Tibial nerve (tissue), 4 donors: Measurements from ENCODE around the gene CTAGE9. TPM values are rescaled to one million over a fixed set of nuclear protein-coding genes. Genes with fewer than 3 reads are reported as not detected.

ENCODE experiments used
- DNase-seq, 2 donors: peaks; one replicate each; pipeline ENCODE4 v3.0.0-alpha.2; 2019; ENCODE audit warnings: low spot score in 2 of 2
- H3K27ac ChIP-seq, 4 donors: fragments of 200-600 bp; sonication (generic) in 3 of 4; one replicate each; pipeline ENCODE4 v1.5.1; 2017 to 2019; ENCODE audit warnings: mild to moderate bottlenecking in 1 of 4
- H3K27me3 ChIP-seq, 2 donors: fragments of 200-600 bp; sonication (generic) in 1 of 2; one replicate each; pipeline versions ENCODE4 v1.5.1 to v1.6.0; 2017 to 2019
- H3K36me3 ChIP-seq, 3 donors: fragments of 200-600 bp; sonication (generic); one replicate each; pipeline ENCODE4 v1.5.1; 2018 to 2019
- H3K4me1 ChIP-seq, 4 donors: fragments of 200-600 bp; sonication (generic) in 3 of 4; one replicate each; pipeline ENCODE4 v1.5.1; 2017 to 2019
- H3K4me3 ChIP-seq, 4 donors: fragments of 200-600 bp; sonication (generic) in 3 of 4; one replicate each; pipeline ENCODE4 v1.5.1; 2017 to 2019; ENCODE audit warnings: mild to moderate bottlenecking in 1 of 4, moderate library complexity in 1 of 4
- H3K9me3 ChIP-seq, 4 donors: fragments of 200-600 bp; sonication (generic) in 3 of 4; one replicate each; pipeline ENCODE4 v1.5.1; 2017 to 2019
- EP300 ChIP-seq, 2 donors: sonication (generic); formaldehyde crosslinking; IDR thresholded peaks; one replicate each; pipeline ENCODE4 v1.6.1; 2017; ENCODE audit warnings: antibody characterized with exemption in 2 of 2, mild to moderate bottlenecking in 1 of 2
- POLR2A ChIP-seq, 2 donors: fragments of 450-650 bp; IDR thresholded peaks; one replicate each; pipeline ENCODE4 v1.6.1; 2017; ENCODE audit warnings: antibody characterized with exemption in 2 of 2, mild to moderate bottlenecking in 2 of 2, moderate library complexity in 2 of 2
- WGBS, 2 donors: methylation state at CpG; one replicate each; pipeline ENCODE4 v1.1.5; 2018; 5-methylcytosine and 5-hydroxymethylcytosine counted together
- total RNA-seq, 4 donors: library from RNA; depleted of rRNA; stranded (reverse); fragments of >200 nt; gene quantifications; one replicate each; pipeline ENCODE4 v1.1.0, GENCODE V29; 2016
- TF ChIP-seq, protein P1 (sequence below), 5 experiments: fragments of 200-600 bp in 3 of 5; fragments of 450-650 bp in 2 of 5; sonication (generic) in 3 of 5; IDR thresholded peaks; one replicate each; pipeline ENCODE4 v1.5.1; 2016 to 2019; ENCODE audit warnings: antibody characterized with exemption in 5 of 5, mild to moderate bottlenecking in 3 of 5, moderate library complexity in 2 of 5

Gene CTAGE9
- total RNA-seq, 4 donors from 2014 or later, result not detected

DNA sequence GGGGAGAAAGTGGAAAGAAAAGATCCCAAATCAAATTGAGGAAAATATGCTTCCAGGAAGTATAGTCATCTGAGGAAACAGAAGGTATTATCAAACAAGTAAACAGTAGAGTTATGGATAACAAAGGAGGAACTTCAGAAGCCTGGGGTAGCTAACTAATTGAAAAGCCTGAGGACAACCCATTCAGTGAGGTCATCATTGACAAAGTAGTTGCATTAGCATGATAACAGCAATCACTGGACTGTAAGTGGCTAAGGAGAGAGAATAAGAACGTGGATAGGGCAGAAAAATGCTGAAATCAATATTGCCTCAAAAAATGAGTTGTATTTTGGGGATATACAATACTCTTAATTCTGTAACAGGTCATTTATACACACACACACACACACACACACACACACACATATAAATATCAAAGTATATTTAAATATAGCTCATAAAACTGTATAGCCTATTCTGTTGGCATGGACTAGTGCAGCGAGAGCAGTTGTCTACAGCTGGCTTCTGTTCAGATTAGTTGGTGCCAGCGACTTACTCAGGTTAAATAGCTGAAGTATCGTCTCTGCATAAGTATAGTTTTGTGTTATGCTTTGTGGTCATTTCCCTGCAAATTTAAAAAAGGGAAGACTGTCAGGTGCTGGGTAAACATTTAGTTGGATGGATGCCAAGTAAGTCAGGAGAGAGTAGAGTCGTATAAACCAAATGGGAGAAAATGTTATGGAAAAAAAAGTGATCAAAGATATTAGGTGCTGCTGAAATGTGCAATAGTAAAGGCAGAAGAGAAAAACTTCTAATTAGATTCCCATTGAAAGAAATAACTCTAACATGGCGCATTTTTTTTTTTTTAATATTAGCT lies 33.8 kb upstream of the CTAGE9 start:
- Histone ChIP-seq H3K36me3 (no peaks in the 10 kb centered on the region), H3K27ac (no peak overlapping the region), H3K9me3 (no peaks in the 10 kb centered on the region), H3K4me3 (no peak overlapping the region), H3K4me1 (no peaks in the 10 kb centered on the region), H3K27me3 (no peaks in the 10 kb centered on the region)
- DNase-seq, result no peak
- WGBS, 2 donors, result 64 to 77% methylated on average over 6 of the region's 6 CpGs
- TF ChIP-seq EP300 (IDR thresholded peaks at IDR 0.05) (no peak), POLR2A (IDR thresholded peaks at IDR 0.05) (no peak)
- TF ChIP-seq, protein P1, sequence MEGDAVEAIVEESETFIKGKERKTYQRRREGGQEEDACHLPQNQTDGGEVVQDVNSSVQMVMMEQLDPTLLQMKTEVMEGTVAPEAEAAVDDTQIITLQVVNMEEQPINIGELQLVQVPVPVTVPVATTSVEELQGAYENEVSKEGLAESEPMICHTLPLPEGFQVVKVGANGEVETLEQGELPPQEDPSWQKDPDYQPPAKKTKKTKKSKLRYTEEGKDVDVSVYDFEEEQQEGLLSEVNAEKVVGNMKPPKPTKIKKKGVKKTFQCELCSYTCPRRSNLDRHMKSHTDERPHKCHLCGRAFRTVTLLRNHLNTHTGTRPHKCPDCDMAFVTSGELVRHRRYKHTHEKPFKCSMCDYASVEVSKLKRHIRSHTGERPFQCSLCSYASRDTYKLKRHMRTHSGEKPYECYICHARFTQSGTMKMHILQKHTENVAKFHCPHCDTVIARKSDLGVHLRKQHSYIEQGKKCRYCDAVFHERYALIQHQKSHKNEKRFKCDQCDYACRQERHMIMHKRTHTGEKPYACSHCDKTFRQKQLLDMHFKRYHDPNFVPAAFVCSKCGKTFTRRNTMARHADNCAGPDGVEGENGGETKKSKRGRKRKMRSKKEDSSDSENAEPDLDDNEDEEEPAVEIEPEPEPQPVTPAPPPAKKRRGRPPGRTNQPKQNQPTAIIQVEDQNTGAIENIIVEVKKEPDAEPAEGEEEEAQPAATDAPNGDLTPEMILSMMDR (IDR thresholded peaks at IDR 0.05), result no peak

DNA sequence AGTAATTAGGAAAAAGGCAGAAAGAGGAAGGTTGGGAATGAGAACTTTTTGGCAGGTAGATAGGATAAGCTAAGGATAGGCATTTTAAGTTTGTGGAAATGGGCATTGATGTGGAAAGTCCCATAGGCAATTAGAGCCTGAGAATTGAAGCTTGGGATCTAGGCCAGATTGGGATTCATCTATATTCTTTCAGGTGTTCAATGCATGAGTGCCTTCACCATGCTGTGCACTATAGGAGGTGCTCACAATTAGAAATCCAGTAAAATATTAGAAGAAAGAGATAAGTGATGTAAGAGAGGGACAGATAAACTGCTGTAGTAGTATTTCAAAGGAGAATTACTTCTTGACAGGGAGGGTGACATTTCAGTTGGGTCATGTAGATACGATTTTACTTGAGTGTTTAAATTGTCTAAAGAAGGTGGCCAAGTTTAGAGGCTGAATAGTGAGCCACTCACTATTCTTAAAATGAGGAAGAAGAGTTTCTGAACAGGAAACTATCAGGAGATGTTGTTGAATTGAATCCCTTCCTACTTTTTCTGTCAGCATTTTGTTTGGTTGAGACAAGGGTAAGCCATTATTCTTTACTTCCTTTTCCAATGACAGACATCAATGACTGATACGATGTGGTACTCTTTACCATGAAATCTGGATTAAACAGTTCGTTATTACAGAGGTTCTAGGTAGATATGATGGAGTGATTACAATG lies 31.0 kb upstream of the CTAGE9 start:
- H3K27ac ChIP-seq, result no peak overlapping the region
- no peaks in the 10 kb centered on the region for H3K4me1 ChIP-seq

DNA sequence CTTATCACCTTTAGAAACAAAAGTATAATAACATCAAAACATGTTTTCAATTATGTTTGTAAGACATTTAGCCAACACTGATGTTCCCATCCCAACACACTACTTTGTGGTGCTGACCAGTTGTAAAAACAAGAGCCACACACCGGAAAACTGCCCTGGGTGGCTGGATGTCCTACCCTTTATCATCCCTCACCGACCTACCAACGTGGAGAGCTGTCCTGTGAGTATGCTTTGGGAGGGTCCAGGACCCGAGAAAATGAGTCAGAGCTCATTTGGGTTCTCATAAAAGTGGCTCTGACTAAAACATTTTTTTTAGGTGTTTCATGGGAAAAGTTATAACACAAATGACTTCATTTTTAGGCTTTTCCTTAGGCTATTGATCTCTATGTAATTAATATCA lies 29.3 kb upstream of the CTAGE9 start:
- DNase-seq, result no peak
- no peaks in the 10 kb centered on the region for H3K36me3 ChIP-seq
- H3K27ac ChIP-seq, result no peak overlapping the region
- H3K4me3 ChIP-seq, result no peak overlapping the region
- H3K9me3 ChIP-seq, result no peaks in the 10 kb centered on the region
- no peaks in the 10 kb centered on the region for H3K27me3 ChIP-seq
- H3K4me1 ChIP-seq, result no peaks in the 10 kb centered on the region
- WGBS, 2 donors, result 73 to 88% methylated on average over 4 of the region's 4 CpGs
- TF ChIP-seq, protein P1 (IDR thresholded peaks at IDR 0.05), result no peak
- TF ChIP-seq POLR2A (IDR thresholded peaks at IDR 0.05) (no peak), EP300 (IDR thresholded peaks at IDR 0.05) (no peak)

More for the DNA sequence above, 31.0 kb upstream of the CTAGE9 start:
- H3K27me3 ChIP-seq, result no peaks in the 10 kb centered on the region
- no peak overlapping the region for H3K4me3 ChIP-seq
- DNase-seq, result no peak
- H3K9me3 ChIP-seq, result no peaks in the 10 kb centered on the region
- 70 to 76% methylated on average over 3 of the region's 3 CpGs for WGBS, 2 donors
- no peaks in the 10 kb centered on the region for H3K36me3 ChIP-seq
- no peak for TF ChIP-seq EP300 (IDR thresholded peaks at IDR 0.05)
- TF ChIP-seq, protein P1 (IDR thresholded peaks at IDR 0.05), result no peak
- no peak for TF ChIP-seq POLR2A (IDR thresholded peaks at IDR 0.05)

DNA sequence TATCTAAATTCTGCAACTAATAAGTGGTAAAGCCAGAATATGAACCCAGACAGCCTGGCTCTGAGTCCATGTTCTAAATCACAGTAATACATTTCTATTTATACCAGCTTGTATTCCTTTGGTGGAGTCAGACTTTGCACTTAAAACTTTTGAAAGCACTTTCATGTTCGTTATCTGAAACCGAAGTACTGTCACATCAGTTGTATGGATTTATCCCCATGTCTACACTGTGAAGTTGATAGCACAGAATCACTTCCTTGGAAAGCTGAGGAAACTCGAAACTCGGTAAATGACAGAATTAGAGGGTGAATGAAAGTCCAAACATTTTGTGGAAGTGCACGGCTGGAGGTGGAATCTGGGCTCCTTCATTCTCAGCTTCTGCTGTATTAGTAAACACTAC lies 28.3 kb upstream of the CTAGE9 start:
- Histone ChIP-seq H3K9me3 (no peaks in the 10 kb centered on the region), H3K36me3 (no peaks in the 10 kb centered on the region), H3K27me3 (no peaks in the 10 kb centered on the region), H3K4me3 (no peak overlapping the region), H3K4me1 (no peaks in the 10 kb centered on the region), H3K27ac (no peak overlapping the region)
- no peak for TF ChIP-seq POLR2A (IDR thresholded peaks at IDR 0.05)
- TF ChIP-seq, protein P1 (IDR thresholded peaks at IDR 0.05), result no peak
- no peak for TF ChIP-seq EP300 (IDR thresholded peaks at IDR 0.05)
- DNase-seq, result no peak
- 92% methylated on average over 5 of the region's 5 CpGs for WGBS, 2 donors

DNA sequence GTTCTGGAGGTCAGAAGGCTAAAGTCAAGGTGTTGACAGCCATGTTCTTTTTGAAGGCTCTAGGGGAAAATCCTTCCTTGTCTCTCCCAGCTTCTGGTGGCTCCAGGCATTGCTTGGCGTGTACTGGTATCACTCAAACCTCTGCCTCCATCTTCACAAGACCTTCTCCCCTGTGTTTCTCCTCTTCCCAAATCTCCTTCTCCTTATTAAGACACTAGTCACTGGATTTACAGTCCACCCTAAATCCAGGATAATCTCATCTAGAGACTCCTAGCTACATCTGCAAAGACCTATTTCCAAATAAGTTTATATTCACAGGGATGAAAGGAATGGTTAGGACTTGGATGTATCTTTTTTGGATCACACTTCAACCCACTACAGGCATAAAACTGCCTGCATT lies 26.0 kb upstream of the CTAGE9 start:
- H3K4me3 ChIP-seq, result no peak overlapping the region
- peaks cover 0 to 3% (median 0%) of the 10 kb centered on the region in 4 donors for H3K4me1 ChIP-seq
- 94 to 100% methylated on average over 1 of the region's 1 CpG for WGBS, 2 donors
- H3K27me3 ChIP-seq, result no peaks in the 10 kb centered on the region
- no peak for DNase-seq
- TF ChIP-seq, protein P1 (IDR thresholded peaks at IDR 0.05), result no peak
- no peak for TF ChIP-seq EP300 (IDR thresholded peaks at IDR 0.05)
- no peak for TF ChIP-seq POLR2A (IDR thresholded peaks at IDR 0.05)
- H3K36me3 ChIP-seq, result no peaks in the 10 kb centered on the region
- no peak overlapping the region for H3K27ac ChIP-seq
- no peaks in the 10 kb centered on the region for H3K9me3 ChIP-seq
